Stimulated activated naive CD8-positive, alpha-beta T cell treated with anti-CD3 and anti-CD28 coated beads, Interleukin-15, amount 100 ng/mL, for 72 hours (primary cell): ENCODE results near the gene HLA-DMA.

Source experiments
- ATAC-seq: fragments of 150-1000 bp; cut with Tn5 transposase; 2 replicates; pipeline ENCODE4 v1.10.0; 2021; ENCODE audit warnings: mild to moderate bottlenecking, moderate library complexity
- DNase-seq, 2 donors: peaks; one replicate each; pipeline ENCODE4 v3.0.0; 2021 to 2022
- H3K27ac Mint-ChIP-seq, 2 donors: one replicate each; pipeline ENCODE4 v1.8.0; 2022; ENCODE audit warnings: mild to moderate bottlenecking in 2 of 2, mixed read lengths in 2 of 2, moderate library complexity in 2 of 2
- H3K27me3 Mint-ChIP-seq: one replicate; pipeline ENCODE4 v1.8.0; 2022; ENCODE audit warnings: mixed read lengths
- H3K4me1 Mint-ChIP-seq: one replicate; pipeline ENCODE4 v1.8.0; 2022; ENCODE audit warnings: mild to moderate bottlenecking, mixed read lengths
- H3K4me3 Mint-ChIP-seq, 2 donors: one replicate each; pipeline ENCODE4 v1.8.0; 2022; ENCODE audit warnings: mild to moderate bottlenecking in 2 of 2, mixed read lengths in 2 of 2, moderate library complexity in 1 of 2
- H3K9me3 Mint-ChIP-seq, 2 donors: one replicate each; pipeline ENCODE4 v1.8.0; 2022; ENCODE audit warnings: mixed read lengths in 2 of 2

The HLA-DMA gene

DNA sequence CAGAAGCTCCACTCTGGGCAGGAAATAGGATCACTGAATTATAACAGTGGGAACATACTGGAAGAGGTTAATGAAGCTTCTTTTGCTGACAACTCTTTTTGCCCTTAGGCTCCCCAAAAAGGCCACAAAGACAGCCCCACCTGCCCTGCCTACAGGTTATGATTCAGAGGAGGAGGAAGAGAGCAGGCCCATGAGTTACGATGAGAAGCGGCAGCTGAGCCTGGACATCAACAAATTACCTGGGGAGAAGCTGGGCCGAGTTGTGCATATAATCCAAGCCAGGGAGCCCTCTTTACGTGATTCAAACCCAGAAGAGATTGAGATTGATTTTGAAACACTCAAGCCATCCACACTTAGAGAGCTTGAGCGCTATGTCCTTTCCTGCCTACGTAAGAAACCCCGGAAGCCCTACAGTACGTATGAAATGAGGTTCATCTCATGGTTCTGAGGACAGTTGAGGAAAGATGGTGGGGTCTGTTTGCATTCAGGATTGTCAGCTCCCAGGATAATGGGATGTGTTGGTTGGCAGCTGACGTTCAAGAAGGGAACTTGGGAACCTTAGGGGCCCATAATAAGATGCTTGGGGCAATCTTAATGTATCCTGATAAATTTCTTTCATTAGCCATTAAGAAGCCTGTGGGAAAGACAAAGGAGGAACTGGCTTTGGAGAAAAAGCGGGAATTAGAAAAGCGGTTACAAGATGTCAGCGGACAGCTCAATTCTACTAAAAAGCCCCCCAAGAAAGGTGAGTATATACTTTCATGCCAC lies 27.0 kb upstream of the HLA-DMA start:
- DNase-seq = no peak
- Mint-ChIP-seq H3K27ac (no peak overlapping the region), H3K9me3 (no peaks in the 10 kb centered on the region)

DNA sequence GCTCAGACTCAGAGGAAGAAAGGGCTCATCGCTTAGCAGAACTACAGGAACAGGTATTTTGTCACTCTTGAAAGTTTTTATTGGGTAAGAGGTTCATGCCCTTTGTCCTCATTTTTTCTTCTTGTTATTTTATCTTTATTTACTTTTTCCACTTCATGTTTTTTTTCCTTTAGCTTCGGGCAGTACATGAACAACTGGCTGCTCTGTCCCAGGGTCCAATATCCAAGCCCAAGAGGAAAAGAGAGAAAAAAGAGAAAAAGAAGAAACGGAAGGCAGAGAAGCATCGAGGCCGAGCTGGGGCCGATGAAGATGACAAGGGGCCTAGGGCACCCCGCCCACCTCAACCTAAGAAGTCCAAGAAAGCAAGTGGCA lies 25.0 kb upstream of the HLA-DMA start:
- Mint-ChIP-seq H3K4me1 (peaks cover 69% of the 10 kb centered on the region), H3K4me3 (no peak overlapping the region), H3K9me3 (no peaks in the 10 kb centered on the region), H3K27me3 (no peaks in the 10 kb centered on the region), H3K27ac (peak overlapping the region in 1 of 2 donors; percentile 4)
- no peak for DNase-seq
- ATAC-seq = no peak

More for the DNA sequence above, 27.0 kb upstream of the HLA-DMA start:
- Mint-ChIP-seq H3K4me1 (peaks cover 71% of the 10 kb centered on the region), H3K4me3 (no peak overlapping the region), H3K27me3 (no peaks in the 10 kb centered on the region)
- no peak for ATAC-seq

DNA sequence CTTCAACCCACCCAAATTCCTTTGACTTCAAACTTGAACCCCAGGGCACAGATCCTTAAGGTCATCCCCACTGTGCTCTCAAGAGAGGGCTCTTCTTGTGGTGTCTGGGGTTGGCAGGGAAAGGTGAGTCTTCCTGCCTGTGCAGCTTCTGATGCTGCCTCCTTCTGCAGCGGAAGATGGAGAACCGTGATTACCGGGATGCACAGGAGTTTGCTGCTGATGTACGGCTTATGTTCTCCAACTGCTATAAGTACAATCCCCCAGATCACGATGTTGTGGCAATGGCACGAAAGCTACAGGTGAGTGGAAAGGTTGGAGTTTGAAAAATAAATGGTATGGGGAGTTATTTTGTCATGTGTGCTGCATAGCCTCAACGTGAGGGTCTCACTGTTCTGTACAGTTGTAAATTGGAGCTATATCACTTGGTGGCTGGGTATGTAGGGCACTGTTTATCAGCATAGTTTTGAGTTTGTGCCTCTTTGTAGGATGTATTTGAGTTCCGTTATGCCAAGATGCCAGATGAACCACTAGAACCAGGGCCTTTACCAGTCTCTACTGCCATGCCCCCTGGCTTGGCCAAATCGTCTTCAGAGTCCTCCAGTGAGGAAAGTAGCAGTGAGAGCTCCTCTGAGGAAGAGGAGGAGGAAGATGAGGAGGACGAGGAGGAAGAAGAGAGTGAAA lies 24.5 kb upstream of the HLA-DMA start:
- peak overlapping the region in 1 of 2 donors; percentile 40 for H3K4me3 Mint-ChIP-seq
- peaks cover 73% of the 10 kb centered on the region for H3K4me1 Mint-ChIP-seq
- H3K27ac Mint-ChIP-seq = peak overlapping the region; percentile 10 to 74
- H3K9me3 Mint-ChIP-seq = no peaks in the 10 kb centered on the region
- no peaks in the 10 kb centered on the region for H3K27me3 Mint-ChIP-seq
- DNase-seq (no peak), ATAC-seq (no peak)

DNA sequence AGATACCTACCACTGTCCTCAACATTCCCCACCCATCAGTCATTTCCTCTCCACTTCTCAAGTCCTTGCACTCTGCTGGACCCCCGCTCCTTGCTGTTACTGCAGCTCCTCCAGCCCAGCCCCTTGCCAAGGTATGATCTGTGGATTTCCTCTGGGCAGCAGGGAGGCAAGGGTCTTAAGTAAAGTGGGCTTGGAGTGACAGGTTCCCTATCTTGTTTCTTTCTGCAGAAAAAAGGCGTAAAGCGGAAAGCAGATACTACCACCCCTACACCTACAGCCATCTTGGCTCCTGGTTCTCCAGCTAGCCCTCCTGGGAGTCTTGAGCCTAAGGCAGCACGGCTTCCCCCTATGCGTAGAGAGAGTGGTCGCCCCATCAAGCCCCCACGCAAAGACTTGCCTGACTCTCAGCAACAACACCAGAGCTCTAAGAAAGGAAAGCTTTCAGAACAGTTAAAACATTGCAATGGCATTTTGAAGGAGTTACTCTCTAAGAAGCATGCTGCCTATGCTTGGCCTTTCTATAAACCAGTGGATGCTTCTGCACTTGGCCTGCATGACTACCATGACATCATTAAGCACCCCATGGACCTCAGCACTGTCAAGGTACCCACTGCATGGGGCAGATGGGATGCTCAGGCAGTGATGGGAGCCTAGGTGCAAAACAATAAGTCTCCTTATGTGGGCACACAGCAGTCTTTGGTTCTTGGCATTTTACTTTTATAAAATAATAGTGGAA lies 23.6 kb upstream of the HLA-DMA start:
- ATAC-seq (no peak), DNase-seq (no peak)
- peak overlapping the region; percentile 47 to 98 for H3K27ac Mint-ChIP-seq
- H3K4me3 Mint-ChIP-seq = peak overlapping the region; percentile 75 to 82
- no peaks in the 10 kb centered on the region for H3K27me3 Mint-ChIP-seq
- H3K9me3 Mint-ChIP-seq = no peaks in the 10 kb centered on the region
- H3K4me1 Mint-ChIP-seq = peaks cover 73% of the 10 kb centered on the region

DNA sequence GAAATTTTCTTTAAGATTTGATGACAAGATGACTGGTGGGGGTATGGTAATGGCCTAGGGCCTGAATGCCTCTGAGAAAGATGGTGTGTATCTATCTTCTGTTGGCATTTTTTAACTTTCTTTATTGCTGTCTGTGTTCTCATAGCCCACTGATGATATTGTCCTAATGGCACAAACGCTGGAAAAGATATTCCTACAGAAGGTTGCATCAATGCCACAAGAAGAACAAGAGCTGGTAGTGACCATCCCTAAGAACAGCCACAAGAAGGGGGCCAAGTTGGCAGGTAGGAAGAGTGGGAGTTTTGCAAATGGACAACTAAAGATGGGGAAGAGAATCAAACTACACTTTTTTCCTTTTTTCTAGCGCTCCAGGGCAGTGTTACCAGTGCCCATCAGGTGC lies 23.0 kb upstream of the HLA-DMA start:
- Mint-ChIP-seq H3K4me1 (peaks cover 72% of the 10 kb centered on the region), H3K27me3 (no peaks in the 10 kb centered on the region)
- no peak for ATAC-seq

DNA sequence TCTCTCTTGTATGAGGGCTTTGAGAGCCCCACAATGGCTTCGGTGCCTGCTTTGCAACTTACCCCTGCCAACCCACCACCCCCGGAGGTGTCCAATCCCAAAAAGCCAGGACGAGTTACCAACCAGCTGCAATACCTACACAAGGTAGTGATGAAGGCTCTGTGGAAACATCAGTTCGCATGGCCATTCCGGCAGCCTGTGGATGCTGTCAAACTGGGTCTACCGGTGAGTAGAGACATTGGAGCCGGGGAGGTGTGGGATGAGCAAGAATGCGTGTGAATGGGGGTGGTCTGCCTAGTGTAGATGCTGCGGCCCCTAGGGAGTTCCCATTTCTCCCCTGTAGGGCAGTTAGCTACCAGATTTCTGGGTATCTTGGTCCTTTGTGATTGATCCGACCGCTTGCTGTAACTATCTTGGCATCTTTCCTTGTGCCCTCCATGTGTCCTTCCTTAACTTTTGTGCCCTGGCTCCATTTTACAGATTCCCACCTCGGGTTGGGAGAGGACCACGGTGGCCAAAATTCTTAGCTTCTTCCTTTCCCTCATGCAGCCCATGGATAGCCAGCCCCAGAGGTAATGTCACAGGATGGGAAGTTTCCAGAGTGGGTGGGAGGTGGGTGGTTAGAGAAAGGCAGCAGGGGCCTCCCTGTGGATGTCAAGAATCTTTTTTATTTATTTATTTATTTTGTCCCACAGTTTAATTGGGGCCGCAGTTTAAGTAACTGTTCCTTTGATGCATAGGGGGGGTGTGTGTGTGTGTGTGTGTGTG lies 21.8 kb upstream of the HLA-DMA start:
- H3K9me3 Mint-ChIP-seq = no peaks in the 10 kb centered on the region
- no peaks in the 10 kb centered on the region for H3K27me3 Mint-ChIP-seq
- ATAC-seq = no peak
- peak overlapping the region; percentile 75 to 82 for H3K4me3 Mint-ChIP-seq
- peak overlapping the region; percentile 90 to 95 for H3K27ac Mint-ChIP-seq
- no peak for DNase-seq
- peaks cover 60% of the 10 kb centered on the region for H3K4me1 Mint-ChIP-seq

More for the DNA sequence above, 23.0 kb upstream of the HLA-DMA start:
- Mint-ChIP-seq H3K9me3 (no peaks in the 10 kb centered on the region), H3K27ac (peak overlapping the region in 1 of 2 donors; percentile 98), H3K4me3 (peak overlapping the region; percentile 75 to 82)
- no peak for DNase-seq

DNA sequence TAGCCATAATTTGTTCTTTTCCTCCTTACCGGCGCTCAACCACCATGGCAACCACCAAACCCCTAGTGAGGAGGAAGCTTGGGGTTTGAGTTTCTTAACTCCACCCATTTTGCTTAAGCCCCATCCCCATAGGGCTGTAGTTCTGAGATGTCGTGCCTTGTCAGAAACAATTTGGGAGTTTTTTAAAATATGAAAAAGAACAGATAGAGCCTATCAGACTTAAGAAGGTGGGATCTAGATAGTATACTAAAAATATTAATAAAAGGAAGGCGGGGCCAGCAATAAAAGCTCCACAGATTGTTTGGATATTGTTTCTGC lies 21.1 kb upstream of the HLA-DMA start:
- Mint-ChIP-seq H3K27me3 (no peaks in the 10 kb centered on the region), H3K4me1 (peaks cover 55% of the 10 kb centered on the region), H3K4me3 (peak overlapping the region; percentile 75 to 82), H3K27ac (peak overlapping the region; percentile 95 to 99), H3K9me3 (no peaks in the 10 kb centered on the region)
- no peak for DNase-seq
- ATAC-seq = no peak

DNA sequence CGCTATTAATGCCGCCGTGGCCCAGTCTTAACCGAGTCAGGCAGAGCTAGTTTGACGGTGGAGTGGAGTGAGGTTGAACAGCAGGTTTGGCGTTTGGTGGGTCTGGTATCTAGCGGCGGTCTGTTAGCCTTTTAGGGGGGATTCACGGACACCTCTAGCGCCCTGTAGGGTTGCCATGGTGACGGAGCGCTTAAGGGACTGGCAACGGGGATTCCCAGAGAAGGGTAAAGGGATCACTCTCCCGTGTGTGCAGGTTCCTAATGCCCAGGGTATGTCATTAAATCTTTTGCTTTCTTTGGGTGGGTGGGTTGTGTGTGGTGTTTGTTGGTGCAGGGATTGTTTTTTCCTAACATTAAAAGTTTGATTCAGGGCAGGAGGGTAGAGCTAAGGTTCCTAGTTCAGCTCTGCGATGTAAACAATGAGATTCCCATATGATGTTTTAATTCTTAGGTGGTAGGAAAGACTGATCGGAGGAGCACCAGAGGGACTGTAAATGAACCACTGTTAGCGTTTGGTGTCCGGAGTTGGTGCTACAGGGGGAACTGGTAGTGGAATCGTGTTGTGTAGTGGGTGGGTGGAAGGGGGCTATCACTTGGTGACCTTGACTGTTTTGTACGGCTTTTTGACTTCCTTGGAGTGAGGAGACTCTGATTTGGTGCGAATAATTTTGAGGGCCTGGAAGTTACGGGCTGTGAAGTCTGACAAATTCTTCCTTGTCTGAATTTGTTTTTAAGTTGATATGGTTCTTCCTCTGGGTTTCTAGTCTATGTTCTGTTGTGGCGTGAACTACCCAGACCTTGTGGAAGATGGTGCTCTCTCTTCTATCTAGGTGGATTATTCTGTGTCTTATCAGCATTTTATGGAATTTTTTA lies 20.5 kb upstream of the HLA-DMA start:
- no peaks in the 10 kb centered on the region for H3K9me3 Mint-ChIP-seq
- ATAC-seq = no peak
- peak in 1 of 2 donors; percentile 74 for DNase-seq
- H3K27ac Mint-ChIP-seq = peak overlapping the region; percentile 95 to 99
- peaks cover 49% of the 10 kb centered on the region for H3K4me1 Mint-ChIP-seq
- H3K27me3 Mint-ChIP-seq = no peaks in the 10 kb centered on the region
- peak overlapping the region; percentile 75 to 82 for H3K4me3 Mint-ChIP-seq

DNA sequence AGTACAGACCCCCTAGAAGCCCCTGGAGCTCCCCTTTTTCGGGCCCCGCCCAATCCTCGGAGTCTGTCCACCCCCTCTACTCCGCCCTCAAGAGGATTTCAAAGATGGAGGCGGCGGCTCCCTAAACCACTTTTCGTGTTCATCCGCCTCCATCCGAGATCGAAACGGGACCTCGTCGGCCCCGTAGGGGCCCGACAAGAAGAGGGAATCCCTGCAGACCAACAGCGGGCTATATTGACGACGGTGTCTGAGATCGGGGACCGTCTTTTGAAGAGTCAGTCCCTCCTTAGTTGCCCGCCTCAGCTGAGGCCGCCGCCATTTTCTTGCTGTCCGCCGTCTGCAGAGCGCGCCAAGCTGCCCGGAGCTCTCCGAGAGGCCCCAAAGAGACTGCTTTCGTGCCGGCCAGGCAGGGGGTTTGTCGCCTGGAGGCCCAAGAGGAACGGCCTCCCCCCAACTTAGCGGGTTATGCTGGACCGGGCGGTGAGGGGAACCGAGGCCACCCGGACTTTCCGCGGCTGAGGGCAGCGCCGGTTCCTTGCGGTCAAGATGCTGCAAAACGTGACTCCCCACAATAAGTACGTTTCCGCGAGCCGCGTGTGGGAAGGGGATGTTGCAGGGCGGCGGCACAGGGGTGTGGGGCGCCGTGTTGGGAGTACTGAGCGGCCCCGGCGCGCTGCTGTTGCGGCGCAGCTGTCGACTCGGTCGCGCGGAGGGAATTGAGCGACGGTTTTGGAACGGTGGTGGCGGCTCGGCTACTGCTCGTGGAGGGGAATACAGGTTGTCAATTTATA lies 19.7 kb upstream of the HLA-DMA start:
- H3K27ac Mint-ChIP-seq = peak overlapping the region; percentile 95 to 99
- no peaks in the 10 kb centered on the region for H3K27me3 Mint-ChIP-seq
- no peaks in the 10 kb centered on the region for H3K9me3 Mint-ChIP-seq
- peaks cover 41% of the 10 kb centered on the region for H3K4me1 Mint-ChIP-seq
- peak; percentile 35 for ATAC-seq
- H3K4me3 Mint-ChIP-seq = peak overlapping the region; percentile 75 to 82
- DNase-seq = peak; percentile 67 to 78

DNA sequence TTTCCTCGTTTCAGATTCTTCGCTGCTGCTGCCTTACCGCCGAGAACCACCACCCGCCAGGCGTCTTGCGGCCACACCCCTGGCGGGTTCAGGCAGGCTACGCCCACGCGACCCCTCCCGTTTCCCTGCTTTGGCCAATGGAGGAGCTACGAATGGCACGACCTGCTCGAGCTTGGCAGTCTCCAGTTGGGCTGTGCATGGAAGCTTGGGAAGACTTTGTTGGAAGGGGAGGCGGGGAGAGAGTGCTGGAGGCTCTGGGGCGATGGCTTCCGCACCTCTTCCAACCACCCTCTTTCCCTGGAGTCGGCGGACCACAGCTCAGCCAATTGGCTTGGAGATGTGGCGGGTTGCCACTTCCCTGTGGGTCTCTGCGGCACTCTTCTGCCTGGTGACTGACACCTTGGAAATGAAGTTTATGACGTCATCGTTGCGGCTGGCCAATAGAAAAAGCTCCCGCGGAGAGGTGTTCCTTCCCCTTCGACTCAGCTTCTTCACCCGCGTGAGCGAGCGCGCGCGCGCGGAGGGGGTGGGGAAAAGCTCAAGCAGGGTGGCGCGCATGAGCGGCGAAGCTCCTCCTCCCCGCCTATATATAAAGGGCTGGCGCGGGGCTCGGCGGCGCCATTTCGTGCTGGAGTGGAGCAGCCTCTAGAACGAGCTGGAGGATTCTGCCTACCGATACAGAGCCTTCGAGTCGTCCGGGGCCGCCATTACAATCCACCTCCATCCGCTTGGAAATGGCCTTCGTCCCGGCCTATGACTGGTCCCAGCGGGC lies 18.9 kb upstream of the HLA-DMA start:
- Mint-ChIP-seq H3K27me3 (no peaks in the 10 kb centered on the region), H3K9me3 (no peaks in the 10 kb centered on the region), H3K4me1 (peaks cover 38% of the 10 kb centered on the region), H3K4me3 (peak overlapping the region; percentile 75 to 82), H3K27ac (peak overlapping the region; percentile 99 to 100)
- ATAC-seq (peak; percentile 58), DNase-seq (peak; percentile 100)

DNA sequence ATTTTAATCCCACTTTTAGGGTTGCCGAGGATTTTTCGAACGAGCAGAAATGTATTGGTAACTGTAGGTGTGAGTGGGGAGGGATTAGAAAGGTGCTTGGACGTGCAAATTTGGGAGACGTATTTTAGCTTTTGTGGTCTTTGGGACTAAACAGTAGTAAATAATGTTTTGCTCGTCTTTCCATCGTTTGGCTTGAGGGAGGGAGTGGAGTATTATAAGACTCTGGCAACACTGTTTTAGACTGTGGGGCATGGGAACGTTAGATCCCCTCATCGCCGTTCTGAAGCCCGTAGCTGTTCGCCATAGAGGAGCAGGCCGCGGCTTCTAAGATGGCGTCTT lies 18.3 kb upstream of the HLA-DMA start:
- peaks cover 38% of the 10 kb centered on the region for H3K4me1 Mint-ChIP-seq
- H3K9me3 Mint-ChIP-seq = no peaks in the 10 kb centered on the region
- no peak for DNase-seq
- peak overlapping the region; percentile 99 to 100 for H3K27ac Mint-ChIP-seq
- peak overlapping the region; percentile 75 to 82 for H3K4me3 Mint-ChIP-seq
- H3K27me3 Mint-ChIP-seq = no peaks in the 10 kb centered on the region
- no peak for ATAC-seq

DNA sequence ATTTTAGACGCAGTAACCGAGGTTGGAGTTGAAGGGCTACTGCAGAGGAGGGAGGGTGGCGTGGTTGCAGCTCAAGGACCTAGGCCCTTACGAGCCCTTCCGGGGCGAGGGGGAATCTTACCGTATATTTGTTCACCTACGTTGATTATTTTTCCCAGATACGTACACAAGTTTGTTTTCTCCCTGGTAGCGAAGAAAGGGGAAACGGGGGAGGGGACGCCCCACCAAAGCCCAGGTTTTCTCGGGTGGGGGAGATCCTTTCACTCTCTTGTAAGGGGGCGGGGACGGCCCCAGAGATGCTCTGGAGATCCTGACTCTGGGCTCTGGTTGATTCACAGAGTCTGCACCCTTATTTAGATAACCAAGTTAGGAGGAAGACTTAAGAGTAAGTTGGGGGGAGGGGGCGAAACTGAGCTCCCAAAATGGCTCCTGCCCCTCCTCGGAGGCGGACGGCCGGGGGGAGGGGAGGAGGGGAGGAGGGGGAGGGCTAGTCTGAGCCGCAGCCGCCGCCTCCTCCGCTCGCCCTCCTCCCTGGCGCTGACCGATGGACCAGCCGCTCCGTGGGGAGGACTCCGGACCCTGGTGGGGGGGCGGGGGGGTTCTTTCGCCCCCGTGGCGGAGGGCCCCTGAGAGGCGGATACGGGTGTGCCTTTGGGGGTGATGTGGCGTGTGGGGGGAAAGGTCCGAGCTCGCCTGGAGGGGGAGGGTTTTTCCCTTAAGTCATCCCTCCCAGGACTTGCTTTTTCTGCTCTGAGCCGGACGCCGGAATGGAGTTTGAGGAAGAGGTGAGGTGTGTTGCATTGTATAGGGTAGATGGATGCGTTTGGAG lies 17.7 kb upstream of the HLA-DMA start:
- ATAC-seq (peak; percentile 57), DNase-seq (peak; percentile 86 to 92)
- Mint-ChIP-seq H3K9me3 (no peaks in the 10 kb centered on the region), H3K4me1 (peaks cover 38% of the 10 kb centered on the region), H3K4me3 (peak overlapping the region; percentile 75 to 82), H3K27me3 (no peaks in the 10 kb centered on the region), H3K27ac (peak overlapping the region; percentile 99 to 100)
